C4-2B (cell line): ENCODE data around the gene SLC24A3.

Experiments used
- H3K27ac ChIP-seq: fragments of 450-650 bp; 2 replicates; pipeline ENCODE4 v1.5.1; 2017
- ZFX ChIP-seq: fragments of 450-650 bp; IDR thresholded peaks from 2 replicates; pipeline ENCODE4 v1.6.1; 2017
- TF ChIP-seq, protein P1 (sequence below): fragments of 450-650 bp; conservative IDR thresholded peaks from 2 replicates; pipeline ENCODE4 v1.5.1; 2017; ENCODE audit warnings: mild to moderate bottlenecking

The SLC24A3 gene

DNA sequence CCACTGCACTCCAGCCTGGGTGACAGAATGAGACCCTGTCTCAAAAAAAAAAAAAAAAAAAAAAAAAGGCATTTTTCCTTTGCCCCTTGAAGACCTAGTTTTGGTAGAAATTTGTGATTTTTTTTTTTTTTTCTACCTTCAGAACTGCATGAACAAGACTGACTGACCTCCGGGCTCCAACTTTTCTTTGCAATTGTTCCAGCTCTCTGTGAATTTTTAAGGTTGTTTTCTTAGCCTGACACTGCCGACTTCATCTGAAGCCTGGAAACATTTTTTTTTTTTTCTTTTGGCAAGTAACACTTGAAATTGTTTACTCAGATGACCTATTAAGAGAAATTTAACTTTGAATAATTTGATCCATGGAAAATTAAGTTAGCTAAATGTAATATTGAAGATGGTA is 73.0 kb downstream of the SLC24A3 start:
- TF ChIP-seq ZFX: no peak
- TF ChIP-seq, protein P1, sequence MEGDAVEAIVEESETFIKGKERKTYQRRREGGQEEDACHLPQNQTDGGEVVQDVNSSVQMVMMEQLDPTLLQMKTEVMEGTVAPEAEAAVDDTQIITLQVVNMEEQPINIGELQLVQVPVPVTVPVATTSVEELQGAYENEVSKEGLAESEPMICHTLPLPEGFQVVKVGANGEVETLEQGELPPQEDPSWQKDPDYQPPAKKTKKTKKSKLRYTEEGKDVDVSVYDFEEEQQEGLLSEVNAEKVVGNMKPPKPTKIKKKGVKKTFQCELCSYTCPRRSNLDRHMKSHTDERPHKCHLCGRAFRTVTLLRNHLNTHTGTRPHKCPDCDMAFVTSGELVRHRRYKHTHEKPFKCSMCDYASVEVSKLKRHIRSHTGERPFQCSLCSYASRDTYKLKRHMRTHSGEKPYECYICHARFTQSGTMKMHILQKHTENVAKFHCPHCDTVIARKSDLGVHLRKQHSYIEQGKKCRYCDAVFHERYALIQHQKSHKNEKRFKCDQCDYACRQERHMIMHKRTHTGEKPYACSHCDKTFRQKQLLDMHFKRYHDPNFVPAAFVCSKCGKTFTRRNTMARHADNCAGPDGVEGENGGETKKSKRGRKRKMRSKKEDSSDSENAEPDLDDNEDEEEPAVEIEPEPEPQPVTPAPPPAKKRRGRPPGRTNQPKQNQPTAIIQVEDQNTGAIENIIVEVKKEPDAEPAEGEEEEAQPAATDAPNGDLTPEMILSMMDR: no peak
- H3K27ac ChIP-seq: no peak overlapping the region

GRCh38 chr20:19288061-19288460 is 75.6 kb downstream of the SLC24A3 start:
- H3K27ac ChIP-seq: no peak overlapping the region
- no peak for TF ChIP-seq ZFX
- TF ChIP-seq, protein P1: no peak

- TF ChIP-seq ZFX: no peak
- TF ChIP-seq, protein P1: no peak
- H3K27ac ChIP-seq: no peak overlapping the region
Measured at GRCh38 chr20:19288636-19289035, 76.2 kb downstream of the SLC24A3 start.

- TF ChIP-seq ZFX: no peak
- TF ChIP-seq, protein P1: no peak
- no peak overlapping the region for H3K27ac ChIP-seq
Measured at GRCh38 chr20:19289451-19289850, 77.0 kb downstream of the SLC24A3 start.

DNA sequence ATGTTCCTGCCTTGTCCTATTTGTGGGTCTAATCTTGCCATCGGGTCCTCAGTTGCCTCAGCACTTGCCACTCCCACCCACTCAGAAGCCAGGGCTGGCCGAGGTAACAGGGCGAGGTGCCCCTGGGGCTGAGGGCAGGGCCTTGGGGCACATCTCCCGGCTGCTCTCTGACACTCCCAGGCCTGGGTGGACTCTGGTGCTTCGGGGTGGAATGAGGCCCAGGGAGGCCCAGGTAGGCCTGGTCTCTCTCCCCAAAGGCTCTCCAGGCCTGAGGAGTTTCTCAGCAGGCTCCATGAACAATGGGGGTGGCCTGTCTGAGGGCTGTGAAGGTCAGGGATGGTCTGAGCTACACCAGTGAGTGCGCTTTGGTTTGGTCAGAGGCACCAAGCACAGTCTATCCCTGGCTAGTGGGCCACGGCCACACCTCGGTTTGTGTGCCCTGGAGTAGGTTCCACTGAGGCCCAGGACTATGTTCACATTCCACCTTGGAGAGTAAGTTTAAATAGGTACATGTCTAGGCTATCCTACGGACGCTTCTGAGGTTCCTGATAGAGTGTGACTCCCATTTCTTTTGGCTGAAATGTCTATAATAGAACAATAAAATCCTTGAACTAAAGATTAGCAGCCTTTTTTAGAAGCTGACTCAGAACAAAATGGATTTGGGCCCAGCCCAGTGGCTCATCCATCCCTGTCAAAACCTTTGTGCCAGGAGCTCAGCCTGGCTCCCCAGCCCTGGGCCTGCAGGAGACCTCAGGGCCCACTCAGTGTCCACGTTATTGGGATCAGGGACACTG is 78.8 kb downstream of the SLC24A3 start:
- H3K27ac ChIP-seq: no peak overlapping the region
- TF ChIP-seq, protein P1: no peak
- no peak for TF ChIP-seq ZFX

GRCh38 chr20:19291818-19292132 is 79.3 kb downstream of the SLC24A3 start:
- TF ChIP-seq ZFX: no peak
- TF ChIP-seq, protein P1: no peak
- H3K27ac ChIP-seq: no peak overlapping the region

DNA sequence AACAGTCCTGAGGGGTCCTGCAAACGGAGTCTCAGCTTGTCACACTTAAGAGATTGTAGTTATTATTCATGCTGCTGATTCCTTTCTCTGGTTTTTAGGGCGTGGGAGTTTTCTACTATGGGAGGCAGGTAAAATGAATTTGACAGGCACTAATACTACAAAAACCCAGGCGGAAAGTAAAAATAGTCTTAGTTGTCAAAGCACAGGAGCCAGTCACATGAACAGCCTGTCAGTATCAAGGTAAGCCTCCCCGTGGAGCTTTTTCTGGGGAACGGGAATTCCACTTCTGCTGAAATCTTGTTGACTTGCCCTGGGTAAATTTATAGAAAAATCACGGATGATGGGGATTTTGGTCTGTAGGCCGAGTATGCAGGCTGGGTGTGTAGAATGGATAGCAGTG is 79.8 kb downstream of the SLC24A3 start:
- no peak overlapping the region for H3K27ac ChIP-seq
- TF ChIP-seq, protein P1: no peak
- no peak for TF ChIP-seq ZFX
